ENCODE data around the gene BRCC3. TPM values are rescaled to one million over a fixed set of nuclear protein-coding genes. Genes with fewer than 3 reads are reported as not detected.

BRCC3 gene
- polyA plus RNA-seq (2012; ENCODE audit: missing spikeins), result 26.1 TPM

DNA sequence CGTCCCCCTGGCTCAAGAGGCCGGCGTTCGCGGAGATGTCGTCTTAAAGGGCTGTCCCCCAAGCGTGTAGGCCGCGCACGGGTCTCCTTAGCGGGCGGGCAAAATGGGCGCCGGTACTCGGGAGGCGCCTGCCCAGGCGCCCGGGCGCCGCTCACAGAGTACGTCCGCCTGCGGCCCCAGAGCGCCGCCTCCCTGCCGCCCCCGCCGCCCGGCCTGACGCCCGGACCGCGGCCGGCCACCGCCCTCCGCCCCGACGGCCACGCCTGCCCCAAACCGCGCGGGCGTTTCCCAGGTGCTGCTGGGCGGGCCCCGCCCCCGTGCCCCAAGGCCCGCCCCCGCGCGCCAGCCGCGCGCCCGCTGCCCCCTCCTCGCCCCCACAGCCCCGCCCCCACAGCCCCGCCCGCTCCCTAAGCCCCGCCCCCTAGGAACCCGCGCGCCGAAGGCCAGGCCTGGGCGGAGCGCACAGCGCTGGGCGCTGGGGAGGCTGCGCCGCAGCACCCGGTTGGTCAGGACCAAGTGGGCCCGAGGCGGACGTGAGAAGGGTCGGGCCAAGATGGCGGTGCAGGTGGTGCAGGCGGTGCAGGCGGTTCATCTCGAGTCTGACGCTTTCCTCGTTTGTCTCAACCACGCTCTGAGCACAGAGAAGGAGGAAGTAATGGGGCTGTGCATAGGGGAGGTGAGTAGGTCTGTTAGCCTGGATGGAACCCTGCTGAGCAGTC lies at the start of gene BRCC3, which contains the start of the genes CMC4 and MTCP1:
BRCC3 (plus strand) TSS at position 534 of the 719 bp plus-strand sequence; CDS start at position 554, 20 bp downstream.
CMC4 (minus strand) TSS at position 162 of the 719 bp plus-strand sequence. CDS start 7,113 bp downstream, outside the sequence.
MTCP1 (minus strand) TSS at position 162 of the 719 bp plus-strand sequence. CDS start 5,126 bp downstream, outside the sequence.
- FAIRE-seq (peak; percentile 95), DNase-seq (ENCODE audit: insufficient read length) (peak; percentile 67)
- peak; percentile 76 for TF ChIP-seq TAF1 (IDR thresholded peaks at IDR 0.05; ENCODE audit: borderline replicate concordance, low read depth, low read length)
- TF ChIP-seq POLR2A (IDR thresholded peaks at IDR 0.05; ENCODE audit: low read depth, low read length), result peak; percentile 90
- peak; percentile 72 for TF ChIP-seq POLR2AphosphoS5 (IDR thresholded peaks at IDR 0.05; ENCODE audit: low read depth, low read length)

DNA sequence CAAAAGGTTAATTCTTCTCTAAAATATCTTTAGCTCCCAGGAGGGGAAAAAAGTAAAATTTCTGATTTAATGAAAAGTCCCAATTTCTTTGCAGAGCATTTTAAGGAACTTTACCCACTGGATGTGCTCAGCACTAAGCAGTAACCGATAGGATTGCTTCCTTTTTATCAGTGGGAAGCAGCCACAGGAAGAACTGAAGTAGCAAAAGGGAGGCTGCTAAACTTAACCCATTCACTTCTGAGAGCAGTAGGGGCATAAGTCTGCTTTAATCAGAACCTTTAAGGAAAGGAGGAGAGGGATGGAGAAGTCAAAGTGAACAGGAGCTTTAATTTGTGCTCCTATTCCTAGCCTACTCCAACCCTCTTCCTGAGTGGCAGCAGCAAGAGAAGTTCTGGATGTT lies 48.7 kb upstream of the BRCC3 start, which contains the start of gene F8:
F8 (minus strand) TSS at position 139 of the 400 bp plus-strand sequence. CDS start 171 bp downstream, outside the sequence.
- no peak for FAIRE-seq
- TF ChIP-seq TAF1 (IDR thresholded peaks at IDR 0.05; ENCODE audit: borderline replicate concordance, low read depth, low read length) (no peak), POLR2AphosphoS5 (IDR thresholded peaks at IDR 0.05; ENCODE audit: low read depth, low read length) (no peak), POLR2A (IDR thresholded peaks at IDR 0.05; ENCODE audit: low read depth, low read length) (no peak)
- DNase-seq (ENCODE audit: insufficient read length), result no peak

DNA sequence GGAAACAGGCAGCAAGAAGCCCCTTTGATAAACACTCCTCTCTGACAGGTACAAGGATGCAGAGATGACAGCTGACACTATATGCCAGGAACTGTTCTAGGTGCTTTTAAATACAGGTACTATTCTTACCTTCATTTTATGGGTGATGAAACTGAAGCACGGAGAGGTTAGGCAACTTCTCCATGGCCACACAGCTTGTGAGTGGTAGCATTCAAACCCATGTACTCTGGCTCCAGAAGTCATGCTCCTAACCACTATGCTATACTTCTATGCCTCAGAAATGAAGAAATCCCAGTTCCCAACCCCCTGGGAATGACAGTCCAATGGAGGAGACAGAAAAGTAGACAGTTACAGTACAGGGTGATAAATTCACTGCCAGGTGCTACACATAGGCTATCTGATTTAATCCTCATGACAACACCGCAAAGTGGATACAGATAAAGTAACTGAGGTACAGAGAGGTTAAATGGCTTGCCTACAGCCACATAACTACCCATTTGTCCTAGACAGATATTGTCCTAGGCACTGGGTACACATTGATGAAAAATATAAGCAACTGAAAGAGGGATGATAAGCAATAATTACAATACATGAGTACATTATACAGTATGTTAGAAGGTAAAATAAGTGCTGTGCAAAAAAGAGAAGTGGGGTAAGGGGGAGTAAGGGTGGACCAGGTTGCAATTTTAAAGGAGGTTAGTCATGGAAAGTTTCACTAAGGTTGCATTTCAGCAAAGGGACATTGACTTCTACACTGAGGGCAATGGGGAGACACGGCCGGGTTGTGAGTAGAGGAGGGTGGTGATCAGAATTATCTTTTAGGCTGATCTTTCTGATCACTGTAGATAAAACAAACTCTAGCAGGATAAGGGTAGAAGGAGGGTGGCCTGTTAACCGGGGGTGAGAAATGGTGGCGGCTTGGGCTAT lies 47.1 kb upstream of the BRCC3 start:
- FAIRE-seq (no peak), DNase-seq (ENCODE audit: insufficient read length) (no peak)
- TF ChIP-seq POLR2A (IDR thresholded peaks at IDR 0.05; ENCODE audit: low read depth, low read length), result no peak
- no peak for TF ChIP-seq TAF1 (IDR thresholded peaks at IDR 0.05; ENCODE audit: borderline replicate concordance, low read depth, low read length)
- TF ChIP-seq POLR2AphosphoS5 (IDR thresholded peaks at IDR 0.05; ENCODE audit: low read depth, low read length), result no peak

DNA sequence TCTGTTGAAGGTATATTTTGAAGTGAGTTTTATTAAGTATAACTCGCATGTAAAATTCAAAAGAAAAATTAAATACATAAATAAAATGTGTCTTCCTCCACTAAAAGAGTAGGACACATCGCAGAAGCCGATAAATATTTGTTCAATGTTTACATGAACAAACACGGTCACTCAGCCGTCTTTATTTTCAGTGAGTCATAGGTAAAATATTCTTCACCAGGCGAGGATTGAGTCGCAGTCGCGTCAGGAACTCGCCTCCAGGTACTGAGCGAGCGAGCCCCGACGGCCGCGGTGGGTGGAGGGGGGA lies 44.9 kb upstream of the BRCC3 start:
- DNase-seq (ENCODE audit: insufficient read length) (no peak), FAIRE-seq (no peak)
- TF ChIP-seq POLR2A (IDR thresholded peaks at IDR 0.05; ENCODE audit: low read depth, low read length) (no peak), TAF1 (IDR thresholded peaks at IDR 0.05; ENCODE audit: borderline replicate concordance, low read depth, low read length) (no peak), POLR2AphosphoS5 (IDR thresholded peaks at IDR 0.05; ENCODE audit: low read depth, low read length) (no peak)

DNA sequence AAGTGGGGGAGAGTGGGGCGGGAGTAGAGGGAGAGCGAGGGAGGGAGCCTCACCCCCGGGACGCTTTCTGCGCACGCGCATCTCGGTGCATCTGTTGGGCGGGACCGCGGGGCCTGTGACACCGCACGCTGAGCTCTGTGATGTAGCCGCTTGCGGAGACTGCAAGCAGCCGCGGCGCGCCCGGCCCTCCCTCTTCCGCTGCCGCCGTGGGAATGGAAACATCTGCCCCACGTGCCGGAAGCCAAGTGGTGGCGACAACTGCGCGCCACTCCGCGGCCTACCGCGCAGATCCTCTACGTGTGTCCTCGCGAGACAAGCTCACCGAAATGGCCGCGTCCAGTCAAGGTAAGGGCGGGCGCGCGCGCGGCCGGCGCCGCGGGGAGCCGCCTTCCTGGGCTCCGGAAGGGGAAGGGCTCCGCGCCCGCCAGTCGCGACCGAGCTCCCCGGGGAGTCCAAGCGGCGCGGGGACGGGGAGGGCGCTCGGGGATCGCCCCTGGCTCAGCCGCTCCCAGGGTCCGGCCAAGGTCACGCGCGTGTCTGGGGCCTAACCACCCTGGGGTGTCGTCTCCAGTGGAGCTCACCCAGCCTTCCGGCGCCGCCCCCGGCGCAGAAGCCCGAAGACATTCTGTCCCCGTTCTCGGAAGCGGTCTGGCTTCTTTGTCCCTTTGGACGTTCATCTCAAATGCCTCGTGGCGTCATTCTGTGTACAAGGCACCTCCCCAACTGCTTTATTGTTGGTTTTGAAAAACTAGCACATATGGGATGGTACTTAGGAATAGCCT lies 44.4 kb upstream of the BRCC3 start, which contains the start of gene FUNDC2:
FUNDC2 (plus strand) TSS at position 118 of the 782 bp plus-strand sequence; CDS start at position 213, 95 bp downstream.
- FAIRE-seq, result peak; percentile 93
- TF ChIP-seq POLR2AphosphoS5 (IDR thresholded peaks at IDR 0.05; ENCODE audit: low read depth, low read length) (peak; percentile 52; the same call in 1 of the 2 replicates), POLR2A (IDR thresholded peaks at IDR 0.05; ENCODE audit: low read depth, low read length) (peak; percentile 73; the same call in 1 of the 2 replicates), TAF1 (IDR thresholded peaks at IDR 0.05; ENCODE audit: borderline replicate concordance, low read depth, low read length) (peak; percentile 23; the same call in 1 of the 2 replicates)

DNA sequence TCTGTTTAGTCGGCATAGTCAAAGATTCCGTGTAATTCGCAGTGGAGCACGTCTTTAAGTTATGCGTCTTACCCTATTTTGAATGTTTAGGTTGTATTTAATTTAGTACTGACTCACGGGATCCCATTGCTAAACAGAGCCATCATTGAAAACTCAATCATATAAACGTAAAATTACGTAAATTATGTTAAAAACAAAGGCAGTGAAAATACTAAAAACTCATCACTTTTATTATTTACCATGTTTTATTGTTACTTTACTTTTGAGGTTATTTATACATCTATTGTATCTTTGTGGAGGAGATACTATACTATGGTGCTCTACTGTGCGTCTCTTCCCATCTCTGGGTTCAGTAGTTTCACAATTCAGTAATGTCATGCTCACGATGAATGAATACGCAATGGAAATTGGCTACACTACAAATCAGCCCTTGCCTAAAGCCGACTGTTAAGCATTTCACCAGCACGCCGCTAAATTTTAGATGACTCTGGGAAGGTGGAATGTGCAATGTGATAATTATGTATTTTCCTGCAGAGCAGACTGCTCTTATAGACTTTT lies 43.7 kb upstream of the BRCC3 start:
- DNase-seq (ENCODE audit: insufficient read length), result no peak
- FAIRE-seq, result no peak
- TF ChIP-seq POLR2AphosphoS5 (IDR thresholded peaks at IDR 0.05; ENCODE audit: low read depth, low read length) (no peak), TAF1 (IDR thresholded peaks at IDR 0.05; ENCODE audit: borderline replicate concordance, low read depth, low read length) (no peak), POLR2A (IDR thresholded peaks at IDR 0.05; ENCODE audit: low read depth, low read length) (no peak)

More for the DNA sequence above, 44.4 kb upstream of the BRCC3 start, which contains the start of gene FUNDC2:
- peak; percentile 52 for DNase-seq (ENCODE audit: insufficient read length)

DNA sequence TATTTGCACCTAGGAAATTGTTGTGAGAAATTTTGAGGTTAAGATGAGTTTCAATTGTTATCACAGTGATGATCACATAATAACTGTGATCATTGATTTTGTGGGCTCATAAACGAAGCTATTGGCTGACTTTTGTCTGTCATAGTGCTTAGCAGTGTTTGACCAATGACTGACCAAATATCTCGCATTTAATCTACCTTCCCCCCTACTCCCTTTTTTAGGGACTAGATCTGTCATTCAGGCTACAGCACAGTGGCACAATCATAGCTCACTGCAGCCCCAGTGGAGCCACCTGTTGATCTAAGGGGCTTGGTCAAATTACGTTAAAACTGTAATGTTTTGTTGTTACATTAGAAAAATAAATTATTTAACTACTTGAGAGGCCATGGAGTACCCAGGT lies 43.2 kb upstream of the BRCC3 start:
- no peak for FAIRE-seq
- no peak for TF ChIP-seq POLR2AphosphoS5 (IDR thresholded peaks at IDR 0.05; ENCODE audit: low read depth, low read length)
- no peak for TF ChIP-seq POLR2A (IDR thresholded peaks at IDR 0.05; ENCODE audit: low read depth, low read length)
- no peak for TF ChIP-seq TAF1 (IDR thresholded peaks at IDR 0.05; ENCODE audit: borderline replicate concordance, low read depth, low read length)
- DNase-seq (ENCODE audit: insufficient read length), result no peak

DNA sequence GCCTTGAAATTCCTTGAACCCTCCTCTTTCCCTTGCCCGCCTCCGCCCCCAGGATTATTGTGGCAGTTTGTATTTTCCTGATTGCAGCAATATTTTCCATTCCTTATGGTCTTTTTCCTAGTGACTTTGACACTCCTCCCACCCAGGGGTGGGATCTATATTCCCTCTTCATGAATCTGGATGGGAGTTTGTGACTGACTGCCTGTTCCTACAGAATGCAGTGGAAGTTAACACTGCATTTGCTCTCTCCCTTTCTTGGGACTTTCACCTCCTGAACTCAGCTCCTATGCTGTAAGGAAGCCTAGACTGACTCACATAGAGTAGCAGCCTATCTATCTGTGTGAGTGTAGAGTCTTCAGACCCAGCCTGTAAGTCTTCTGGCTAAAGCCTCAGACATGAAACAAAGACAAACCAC lies 42.4 kb upstream of the BRCC3 start:
- no peak for DNase-seq (ENCODE audit: insufficient read length)
- no peak for FAIRE-seq
- TF ChIP-seq POLR2AphosphoS5 (IDR thresholded peaks at IDR 0.05; ENCODE audit: low read depth, low read length) (no peak), TAF1 (IDR thresholded peaks at IDR 0.05; ENCODE audit: borderline replicate concordance, low read depth, low read length) (no peak), POLR2A (IDR thresholded peaks at IDR 0.05; ENCODE audit: low read depth, low read length) (no peak)

DNA sequence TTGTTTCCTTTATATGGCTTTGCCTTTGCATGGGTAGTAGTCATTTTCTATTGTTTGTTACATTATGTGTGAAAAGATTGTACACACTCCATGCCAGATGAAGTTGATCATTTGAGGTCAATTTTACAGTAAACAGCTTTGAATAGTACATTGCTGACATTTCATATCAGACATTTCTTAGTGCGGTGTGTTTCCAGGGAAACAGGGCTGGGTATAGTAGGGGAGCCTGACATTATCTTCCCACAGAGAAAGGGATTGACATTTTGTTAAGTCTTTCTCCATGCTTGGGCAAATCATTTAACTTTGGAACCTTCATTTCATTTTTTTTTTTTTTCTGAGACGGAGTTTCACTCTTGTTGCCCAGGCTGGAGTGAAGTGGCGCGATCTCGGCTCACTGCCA lies 39.7 kb upstream of the BRCC3 start:
- DNase-seq (ENCODE audit: insufficient read length), result no peak
- no peak for TF ChIP-seq TAF1 (IDR thresholded peaks at IDR 0.05; ENCODE audit: borderline replicate concordance, low read depth, low read length)
- FAIRE-seq, result no peak

DNA sequence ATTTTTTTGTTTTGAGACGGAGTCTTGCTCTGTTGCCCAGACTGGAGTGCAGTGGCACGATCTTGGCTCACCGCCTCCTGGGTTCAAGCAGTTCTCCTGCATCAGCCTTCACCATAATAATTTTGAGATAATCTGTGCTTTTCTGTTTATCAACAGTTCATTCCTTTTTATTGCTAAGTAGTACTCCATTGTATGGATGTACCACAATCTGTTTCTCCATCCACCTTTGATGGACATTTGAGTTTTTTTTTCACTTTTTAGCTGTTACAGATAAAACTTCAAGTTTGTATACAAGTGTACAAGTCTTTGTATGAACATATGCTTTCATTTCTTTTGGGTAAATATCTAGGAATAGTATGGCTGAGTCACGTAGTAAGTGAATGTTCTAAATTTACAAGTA lies 35.6 kb upstream of the BRCC3 start:
- FAIRE-seq, result peak; percentile 5
- TF ChIP-seq POLR2A (IDR thresholded peaks at IDR 0.05; ENCODE audit: low read depth, low read length) (no peak), TAF1 (IDR thresholded peaks at IDR 0.05; ENCODE audit: borderline replicate concordance, low read depth, low read length) (no peak), POLR2AphosphoS5 (IDR thresholded peaks at IDR 0.05; ENCODE audit: low read depth, low read length) (no peak)
- no peak for DNase-seq (ENCODE audit: insufficient read length)
